Measurements from ENCODE around the gene ECD.

The ECD gene

DNA sequence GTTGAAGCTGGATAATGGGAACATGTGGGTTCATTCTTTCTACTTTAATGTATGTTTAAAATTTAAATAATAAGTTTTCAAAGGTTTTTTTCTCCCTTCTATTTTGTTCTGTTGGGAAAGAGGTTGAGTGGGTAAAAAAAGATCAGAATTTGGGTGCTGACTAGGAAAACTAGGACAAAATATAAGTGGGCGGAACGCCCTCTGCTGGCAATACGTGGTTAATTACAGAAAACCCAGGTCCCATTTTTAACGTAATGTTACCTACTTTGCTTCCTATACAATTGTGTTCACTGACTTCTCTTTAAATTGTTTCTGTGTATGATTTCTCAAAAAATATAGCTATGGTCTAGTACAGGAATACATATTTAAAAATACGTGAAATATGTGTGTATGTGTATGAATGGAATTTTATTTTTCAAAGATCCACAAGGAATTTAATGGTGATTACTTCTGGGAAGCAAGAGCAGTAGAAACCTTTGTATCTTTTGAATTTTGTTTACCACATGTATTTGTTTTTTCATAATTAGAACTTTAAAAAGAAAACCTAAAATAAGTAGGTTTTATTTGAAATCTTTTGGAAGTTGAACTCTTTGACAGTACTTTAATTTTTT is 8.7 kb downstream of the ECD start:
- TF ChIP-seq RAD21 (IDR thresholded peaks at IDR 0.05; ENCODE audit: low read depth) (peak; percentile 51), TAF1 (IDR thresholded peaks at IDR 0.05; ENCODE audit: low read depth) (no peak)

DNA sequence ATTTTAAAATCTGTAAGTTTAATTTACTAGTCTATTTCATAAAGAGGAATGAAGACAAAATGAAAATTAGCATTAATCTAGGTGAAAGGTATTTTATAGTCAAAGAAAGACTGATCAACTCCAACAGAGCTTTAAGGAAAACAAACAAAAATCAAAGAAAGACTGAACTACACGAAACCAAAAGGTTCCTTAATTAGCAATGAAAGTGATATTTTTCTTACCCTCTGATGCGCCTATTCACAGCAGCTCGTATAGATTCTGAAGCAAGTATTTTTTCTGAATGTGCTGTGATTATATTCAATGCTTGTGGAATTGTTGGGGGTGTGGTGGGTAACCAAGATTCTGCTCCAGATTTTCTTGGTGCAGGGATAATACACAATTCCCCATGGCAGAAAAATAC is 11.8 kb downstream of the ECD start:
- TF ChIP-seq TEAD4 (IDR thresholded peaks at IDR 0.05) (no peak), RAD21 (IDR thresholded peaks at IDR 0.05; ENCODE audit: low read depth) (no peak), TCF12 (IDR thresholded peaks at IDR 0.05; ENCODE audit: low read depth) (no peak), YY1 (IDR thresholded peaks at IDR 0.05; ENCODE audit: low read depth) (no peak), TAF1 (IDR thresholded peaks at IDR 0.05; ENCODE audit: low read depth) (no peak), FOXM1 (IDR thresholded peaks at IDR 0.05; ENCODE audit: borderline replicate concordance, low read depth) (no peak), CEBPB (IDR thresholded peaks at IDR 0.05) (no peak)
- TF ChIP-seq, protein P1, sequence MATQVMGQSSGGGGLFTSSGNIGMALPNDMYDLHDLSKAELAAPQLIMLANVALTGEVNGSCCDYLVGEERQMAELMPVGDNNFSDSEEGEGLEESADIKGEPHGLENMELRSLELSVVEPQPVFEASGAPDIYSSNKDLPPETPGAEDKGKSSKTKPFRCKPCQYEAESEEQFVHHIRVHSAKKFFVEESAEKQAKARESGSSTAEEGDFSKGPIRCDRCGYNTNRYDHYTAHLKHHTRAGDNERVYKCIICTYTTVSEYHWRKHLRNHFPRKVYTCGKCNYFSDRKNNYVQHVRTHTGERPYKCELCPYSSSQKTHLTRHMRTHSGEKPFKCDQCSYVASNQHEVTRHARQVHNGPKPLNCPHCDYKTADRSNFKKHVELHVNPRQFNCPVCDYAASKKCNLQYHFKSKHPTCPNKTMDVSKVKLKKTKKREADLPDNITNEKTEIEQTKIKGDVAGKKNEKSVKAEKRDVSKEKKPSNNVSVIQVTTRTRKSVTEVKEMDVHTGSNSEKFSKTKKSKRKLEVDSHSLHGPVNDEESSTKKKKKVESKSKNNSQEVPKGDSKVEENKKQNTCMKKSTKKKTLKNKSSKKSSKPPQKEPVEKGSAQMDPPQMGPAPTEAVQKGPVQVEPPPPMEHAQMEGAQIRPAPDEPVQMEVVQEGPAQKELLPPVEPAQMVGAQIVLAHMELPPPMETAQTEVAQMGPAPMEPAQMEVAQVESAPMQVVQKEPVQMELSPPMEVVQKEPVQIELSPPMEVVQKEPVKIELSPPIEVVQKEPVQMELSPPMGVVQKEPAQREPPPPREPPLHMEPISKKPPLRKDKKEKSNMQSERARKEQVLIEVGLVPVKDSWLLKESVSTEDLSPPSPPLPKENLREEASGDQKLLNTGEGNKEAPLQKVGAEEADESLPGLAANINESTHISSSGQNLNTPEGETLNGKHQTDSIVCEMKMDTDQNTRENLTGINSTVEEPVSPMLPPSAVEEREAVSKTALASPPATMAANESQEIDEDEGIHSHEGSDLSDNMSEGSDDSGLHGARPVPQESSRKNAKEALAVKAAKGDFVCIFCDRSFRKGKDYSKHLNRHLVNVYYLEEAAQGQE (IDR thresholded peaks at IDR 0.05; ENCODE audit: low read depth) = no peak

DNA sequence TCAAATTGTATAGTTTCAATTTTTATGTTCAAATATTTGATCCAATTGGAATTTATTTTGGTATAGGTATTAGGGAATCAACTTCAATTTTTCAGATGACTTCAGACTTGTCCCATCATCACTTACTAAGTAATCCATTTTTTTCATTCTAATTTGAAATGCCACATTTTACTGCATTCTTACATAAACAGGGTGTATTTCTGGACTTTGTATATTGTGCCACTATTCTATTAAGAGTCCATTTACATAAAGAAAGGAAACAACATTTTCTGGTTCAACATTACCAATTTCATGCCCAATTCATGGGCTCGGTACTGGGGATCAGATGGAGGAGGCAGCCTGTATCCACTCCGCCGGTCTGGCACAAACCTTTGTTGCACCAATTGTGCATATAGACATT is 15.8 kb downstream of the ECD start:
- TF ChIP-seq TCF12 (IDR thresholded peaks at IDR 0.05; ENCODE audit: low read depth) (no peak), TAF1 (IDR thresholded peaks at IDR 0.05; ENCODE audit: low read depth) (no peak), FOXM1 (IDR thresholded peaks at IDR 0.05; ENCODE audit: borderline replicate concordance, low read depth) (no peak), YY1 (IDR thresholded peaks at IDR 0.05; ENCODE audit: low read depth) (no peak), EGR1 (IDR thresholded peaks at IDR 0.05) (no peak), RAD21 (IDR thresholded peaks at IDR 0.05; ENCODE audit: low read depth) (no peak), ZBTB7A (IDR thresholded peaks at IDR 0.05; ENCODE audit: low read depth) (no peak)
- TF ChIP-seq, protein P2, sequence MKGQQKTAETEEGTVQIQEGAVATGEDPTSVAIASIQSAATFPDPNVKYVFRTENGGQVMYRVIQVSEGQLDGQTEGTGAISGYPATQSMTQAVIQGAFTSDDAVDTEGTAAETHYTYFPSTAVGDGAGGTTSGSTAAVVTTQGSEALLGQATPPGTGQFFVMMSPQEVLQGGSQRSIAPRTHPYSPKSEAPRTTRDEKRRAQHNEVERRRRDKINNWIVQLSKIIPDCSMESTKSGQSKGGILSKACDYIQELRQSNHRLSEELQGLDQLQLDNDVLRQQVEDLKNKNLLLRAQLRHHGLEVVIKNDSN (IDR thresholded peaks at IDR 0.05) = no peak

DNA sequence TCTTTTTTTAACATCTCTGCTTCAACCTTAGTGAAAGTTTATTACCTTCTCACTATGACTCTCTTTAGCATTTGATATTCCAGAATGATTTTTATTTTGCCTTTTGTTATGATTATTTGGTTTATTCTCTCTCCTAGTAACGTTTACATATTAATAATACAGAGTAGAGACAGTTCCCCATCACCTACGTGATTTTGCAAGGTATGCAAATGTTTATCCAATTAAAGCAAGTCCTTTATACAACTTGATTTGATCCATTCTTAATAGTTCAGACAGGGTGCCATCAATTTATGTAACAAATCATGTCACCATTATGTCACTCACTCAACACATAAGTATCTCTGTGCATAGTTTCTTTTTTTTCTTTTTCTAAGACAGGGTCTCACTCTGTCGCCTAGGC is 26.2 kb downstream of the ECD start:
- TF ChIP-seq TAF1 (IDR thresholded peaks at IDR 0.05; ENCODE audit: low read depth) (no peak), TEAD4 (IDR thresholded peaks at IDR 0.05) (no peak), EP300 (IDR thresholded peaks at IDR 0.05; ENCODE audit: borderline replicate concordance) (no peak), ZBTB7A (IDR thresholded peaks at IDR 0.05; ENCODE audit: low read depth) (no peak), CREB1 (IDR thresholded peaks at IDR 0.05; ENCODE audit: low read depth) (no peak), TCF12 (IDR thresholded peaks at IDR 0.05; ENCODE audit: low read depth) (no peak), FOXM1 (IDR thresholded peaks at IDR 0.05; ENCODE audit: borderline replicate concordance, low read depth) (no peak), CEBPB (IDR thresholded peaks at IDR 0.05) (no peak), EGR1 (IDR thresholded peaks at IDR 0.05) (no peak), NFIC (IDR thresholded peaks at IDR 0.05) (no peak)
- TF ChIP-seq, protein P2 (IDR thresholded peaks at IDR 0.05) = no peak
- TF ChIP-seq, protein P1 (IDR thresholded peaks at IDR 0.05; ENCODE audit: low read depth) = no peak
- TF ChIP-seq, protein P3, sequence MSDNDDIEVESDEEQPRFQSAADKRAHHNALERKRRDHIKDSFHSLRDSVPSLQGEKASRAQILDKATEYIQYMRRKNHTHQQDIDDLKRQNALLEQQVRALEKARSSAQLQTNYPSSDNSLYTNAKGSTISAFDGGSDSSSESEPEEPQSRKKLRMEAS (IDR thresholded peaks at IDR 0.05) = no peak

DNA sequence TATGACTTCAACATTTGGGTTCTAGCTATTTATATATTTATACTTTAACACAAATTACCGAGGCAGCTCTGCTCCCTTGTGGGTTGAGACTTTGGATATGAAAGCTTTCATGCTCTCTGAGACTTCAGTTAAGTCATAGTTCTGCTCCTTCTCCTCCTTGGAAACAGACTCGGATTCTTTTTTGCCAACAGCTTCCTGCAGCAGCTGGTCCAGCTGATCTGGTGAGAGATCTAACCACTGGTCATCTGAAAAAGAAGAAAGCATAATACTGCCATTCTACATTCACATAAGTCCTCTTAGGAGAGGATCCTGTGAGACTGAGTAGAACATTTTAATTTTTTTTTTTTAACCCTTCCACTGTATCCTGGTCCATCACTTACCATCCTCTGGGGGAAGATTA is 28.6 kb downstream of the ECD start:
- TF ChIP-seq, protein P1 (IDR thresholded peaks at IDR 0.05; ENCODE audit: low read depth) = no peak
- no peak for TF ChIP-seq NFIC (IDR thresholded peaks at IDR 0.05)
- TF ChIP-seq TAF1 (IDR thresholded peaks at IDR 0.05; ENCODE audit: low read depth) = no peak

Data from Ishikawa (cell line).